DOHH2 (cell line): ENCODE data around the gene FAM83E.

Experiments
- H3F3A ChIP-seq: fragments of 200-600 bp; sonication (generic), shearing (Covaris generic); 2 replicates; pipeline ENCODE4 v1.6.0; 2016; ENCODE audit warnings: antibody characterized with exemption, mild to moderate bottlenecking; ENCODE audit not compliant: control insufficient read depth, insufficient read depth
- H3K27ac ChIP-seq: fragments of 200-600 bp; sonication (generic); 2 replicates; pipeline ENCODE4 v1.5.1; 2014; ENCODE audit warnings: low read depth, mild to moderate bottlenecking, low read length, moderate library complexity
- H3K27me3 ChIP-seq: fragments of 200-600 bp; sonication (generic); 2 replicates; pipeline ENCODE4 v1.6.1; 2014; ENCODE audit warnings: mild to moderate bottlenecking, low read length, mixed read lengths; ENCODE audit not compliant: control insufficient read depth
- H3K36me3 ChIP-seq: fragments of 200-600 bp; sonication (generic); 2 replicates; pipeline ENCODE4 v1.6.1; 2014; ENCODE audit warnings: mild to moderate bottlenecking, low read length, moderate library complexity, mixed read lengths; ENCODE audit not compliant: control insufficient read depth
- H3K4me1 ChIP-seq: fragments of 200-600 bp; sonication (generic); 2 replicates; pipeline ENCODE4 v1.6.1; 2014; ENCODE audit warnings: mild to moderate bottlenecking, low read length, mixed read lengths; ENCODE audit not compliant: control insufficient read depth
- H3K4me2 ChIP-seq: fragments of 200-600 bp; sonication (generic); 2 replicates; pipeline ENCODE4 v1.6.0; 2014; ENCODE audit warnings: mild to moderate bottlenecking, low read length, moderate library complexity
- H3K4me3 ChIP-seq: fragments of 200-600 bp; sonication (generic); 2 replicates; pipeline ENCODE4 v1.5.1; 2014; ENCODE audit warnings: mild to moderate bottlenecking, low read length, mixed read lengths
- H3K79me2 ChIP-seq: fragments of 200-600 bp; sonication (generic); 2 replicates; pipeline ENCODE4 v1.6.1; 2014; ENCODE audit warnings: mild to moderate bottlenecking, low read length, mixed read lengths; ENCODE audit not compliant: control insufficient read depth
- H3K9me2 ChIP-seq: fragments of 200-600 bp; sonication (generic); replicated peaks from 2 replicates; pipeline ENCODE4 v1.6.1; 2014; ENCODE audit warnings: mild to moderate bottlenecking, low read length, mixed read lengths; ENCODE audit not compliant: control insufficient read depth
- H3K9me3 ChIP-seq: fragments of 200-600 bp; sonication (generic); 2 replicates; pipeline ENCODE4 v1.6.1; 2014; ENCODE audit warnings: antibody characterized with exemption, low read length, mixed read lengths; ENCODE audit not compliant: control insufficient read depth, insufficient read depth
- H4K20me1 ChIP-seq: fragments of 200-600 bp; sonication (generic); 2 replicates; pipeline ENCODE4 v1.6.0; 2014; ENCODE audit warnings: low read depth, mild to moderate bottlenecking, antibody characterized with exemption, low read length, moderate library complexity; ENCODE audit not compliant: control insufficient read depth, insufficient read depth
- EZH2phosphoT487 ChIP-seq: fragments of 200-600 bp; sonication (generic); IDR thresholded peaks from 2 replicates; pipeline ENCODE4 v1.6.1; 2017; ENCODE audit warnings: borderline replicate concordance, mild to moderate bottlenecking, antibody characterized with exemption, low read length, moderate library complexity, mixed read lengths
- TF ChIP-seq, protein P1 (sequence below): fragments of 200-600 bp; sonication (generic); IDR thresholded peaks from one replicate; pipeline ENCODE4 v1.5.1; 2014; ENCODE audit warnings: antibody characterized with exemption, mild to moderate bottlenecking, low read depth, low read length; ENCODE audit not compliant: poor library complexity, severe bottlenecking

FAM83E gene

GRCh38 chr19:48631225-48631624, 16.3 kb upstream of the FAM83E start:
- TF ChIP-seq EZH2phosphoT487, result no peak
- TF ChIP-seq, protein P1, sequence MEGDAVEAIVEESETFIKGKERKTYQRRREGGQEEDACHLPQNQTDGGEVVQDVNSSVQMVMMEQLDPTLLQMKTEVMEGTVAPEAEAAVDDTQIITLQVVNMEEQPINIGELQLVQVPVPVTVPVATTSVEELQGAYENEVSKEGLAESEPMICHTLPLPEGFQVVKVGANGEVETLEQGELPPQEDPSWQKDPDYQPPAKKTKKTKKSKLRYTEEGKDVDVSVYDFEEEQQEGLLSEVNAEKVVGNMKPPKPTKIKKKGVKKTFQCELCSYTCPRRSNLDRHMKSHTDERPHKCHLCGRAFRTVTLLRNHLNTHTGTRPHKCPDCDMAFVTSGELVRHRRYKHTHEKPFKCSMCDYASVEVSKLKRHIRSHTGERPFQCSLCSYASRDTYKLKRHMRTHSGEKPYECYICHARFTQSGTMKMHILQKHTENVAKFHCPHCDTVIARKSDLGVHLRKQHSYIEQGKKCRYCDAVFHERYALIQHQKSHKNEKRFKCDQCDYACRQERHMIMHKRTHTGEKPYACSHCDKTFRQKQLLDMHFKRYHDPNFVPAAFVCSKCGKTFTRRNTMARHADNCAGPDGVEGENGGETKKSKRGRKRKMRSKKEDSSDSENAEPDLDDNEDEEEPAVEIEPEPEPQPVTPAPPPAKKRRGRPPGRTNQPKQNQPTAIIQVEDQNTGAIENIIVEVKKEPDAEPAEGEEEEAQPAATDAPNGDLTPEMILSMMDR, result no peak
- no peak overlapping the region for H3K27ac ChIP-seq
- no peak overlapping the region for H3K4me2 ChIP-seq
- H3K79me2 ChIP-seq, result peaks cover 24% of the 10 kb centered on the region
- no peaks in the 10 kb centered on the region for H3K9me3 ChIP-seq
- no peaks in the 10 kb centered on the region for H3K27me3 ChIP-seq
- peaks cover 8% of the 10 kb centered on the region; the same call in 1 of the 2 replicates for H3F3A ChIP-seq
- peaks cover 35% of the 10 kb centered on the region for H3K36me3 ChIP-seq
- no peak overlapping the region for H3K4me3 ChIP-seq
- no peaks in the 10 kb centered on the region for H3K9me2 ChIP-seq
- no peaks in the 10 kb centered on the region for H4K20me1 ChIP-seq
- peaks cover 33% of the 10 kb centered on the region for H3K4me1 ChIP-seq

GRCh38 chr19:48630296-48631063, 15.6 kb upstream of the FAM83E start:
- no peak overlapping the region for H3K27ac ChIP-seq
- H3K4me1 ChIP-seq, result peaks cover 28% of the 10 kb centered on the region

DNA sequence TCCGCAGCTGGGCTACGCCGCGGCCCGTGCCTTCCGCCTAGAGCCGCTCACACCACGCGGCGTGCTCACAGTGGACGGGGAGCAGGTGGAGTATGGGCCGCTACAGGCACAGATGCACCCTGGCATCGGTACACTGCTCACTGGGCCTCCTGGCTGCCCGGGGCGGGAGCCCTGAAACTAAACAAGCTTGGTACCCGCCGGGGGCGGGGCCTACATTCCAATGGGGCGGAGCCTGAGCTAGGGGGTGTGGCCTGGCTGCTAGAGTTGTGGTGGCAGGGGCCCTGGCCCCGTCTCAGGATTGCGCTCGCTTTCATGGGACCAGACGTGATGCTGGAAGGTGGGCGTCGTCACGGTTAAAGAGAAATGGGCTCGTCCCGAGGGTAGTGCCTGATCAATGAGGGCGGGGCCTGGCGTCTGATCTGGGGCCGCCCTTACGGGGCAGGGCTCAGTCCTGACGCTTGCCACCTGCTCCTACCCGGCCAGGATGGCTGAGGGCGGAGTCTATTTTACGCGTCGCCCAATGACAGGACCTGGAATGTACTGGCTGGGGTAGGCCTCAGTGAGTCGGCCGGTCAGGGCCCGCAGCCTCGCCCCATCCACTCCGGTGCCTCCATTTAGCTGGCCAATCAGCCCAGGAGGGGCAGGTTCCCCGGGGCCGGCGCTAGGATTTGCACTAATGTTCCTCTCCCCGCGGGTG, 14.9 kb upstream of the FAM83E start:
- no peak overlapping the region for H3K4me3 ChIP-seq
- no peak overlapping the region for H3K27ac ChIP-seq
- no peaks in the 10 kb centered on the region for H3K9me2 ChIP-seq
- no peak for TF ChIP-seq EZH2phosphoT487
- TF ChIP-seq, protein P1, result no peak
- peaks cover 20% of the 10 kb centered on the region for H3K79me2 ChIP-seq
- peaks cover 22% of the 10 kb centered on the region for H3K4me1 ChIP-seq
- no peaks in the 10 kb centered on the region for H4K20me1 ChIP-seq
- no peaks in the 10 kb centered on the region for H3K9me3 ChIP-seq
- H3K36me3 ChIP-seq, result peaks cover 39% of the 10 kb centered on the region
- no peak overlapping the region for H3K4me2 ChIP-seq
- H3F3A ChIP-seq, result peaks cover 4% of the 10 kb centered on the region; the same call in 1 of the 2 replicates
- H3K27me3 ChIP-seq, result no peaks in the 10 kb centered on the region

More at GRCh38 chr19:48630296-48631063, 15.6 kb upstream of the FAM83E start:
- Histone ChIP-seq H3K36me3 (peaks cover 35% of the 10 kb centered on the region), H3K4me2 (no peak overlapping the region), H3K4me3 (no peak overlapping the region), H3K9me2 (no peaks in the 10 kb centered on the region), H3K27me3 (no peaks in the 10 kb centered on the region), H3F3A (peaks cover 8% of the 10 kb centered on the region; the same call in 1 of the 2 replicates), H3K79me2 (peaks cover 18% of the 10 kb centered on the region), H3K9me3 (no peaks in the 10 kb centered on the region), H4K20me1 (no peaks in the 10 kb centered on the region)
- TF ChIP-seq, protein P1, result no peak
- no peak for TF ChIP-seq EZH2phosphoT487
